IMR-90 (cell line): ENCODE data around the gene GLI1. TPM values are rescaled to one million over a fixed set of nuclear protein-coding genes. Genes with fewer than 3 reads are reported as not detected.

Experiments used
- ATAC-seq: fragments of 200-7000 bp; cut with Tn5 transposase; 2 replicates; pipeline ENCODE4 v1.9.1; 2020; ENCODE audit warnings: low read depth, mild to moderate bottlenecking, moderate library complexity
- BruUV-seq: library from RNA; stranded (reverse); fragments of 400-500 nt; replicated peaks from 2 replicates; lab custom pipeline; 2021; lab: Mats Ljungman, UMichigan
- CTCF ChIA-PET: fragments of 300-600 bp; formaldehyde crosslinking; extraction: SDS; loops from one replicate; lab custom pipeline; 2021; ENCODE audit warnings: antibody characterized with exemption; lab: Yijun Ruan, JAX
- POLR2A ChIA-PET: fragments of 300-600 bp; sonication (Branson Sonifier 250); formaldehyde crosslinking; loops from one replicate; lab custom pipeline; 2022; ENCODE audit warnings: antibody characterized with exemption; ENCODE audit not compliant: unreplicated experiment; lab: Charles Lee
- DNase-seq: peaks from one replicate; pipeline ENCODE4 v3.0.0; 2013
- H2AFZ ChIP-seq: replicated peaks from 2 replicates; pipeline ENCODE3; 2013; ENCODE audit warnings: low read length, mild to moderate bottlenecking; ENCODE audit not compliant: poor library complexity
- H2AK5ac ChIP-seq: 2 replicates; pipeline ENCODE4 v1.6.1; 2013; ENCODE audit warnings: low read depth, low read length, inconsistent platforms
- H2AK9ac ChIP-seq: replicated peaks from 2 replicates; pipeline ENCODE3; 2013; ENCODE audit warnings: mild to moderate bottlenecking, low read depth, low read length, moderate library complexity; ENCODE audit not compliant: poor library complexity
- H2BK120ac ChIP-seq: 2 replicates; pipeline ENCODE4 v1.6.1; 2013; ENCODE audit warnings: low read depth, low read length, inconsistent platforms
- H2BK15ac ChIP-seq: 3 replicates; pipeline ENCODE4 v1.6.1; 2013; ENCODE audit warnings: low read depth, low read length, inconsistent platforms
- H2BK20ac ChIP-seq: 2 replicates; pipeline ENCODE4 v1.6.1; 2013; ENCODE audit warnings: low read depth, mild to moderate bottlenecking, inconsistent platforms, low read length, moderate library complexity
- H2BK5ac ChIP-seq: 2 replicates; pipeline ENCODE4 v1.6.1; 2013; ENCODE audit warnings: mild to moderate bottlenecking, low read depth, low read length, inconsistent platforms; ENCODE audit not compliant: poor library complexity, severe bottlenecking
- H3K14ac ChIP-seq: replicated peaks from 2 replicates; pipeline ENCODE4 v1.6.1; 2013; ENCODE audit warnings: low read depth, low read length, inconsistent platforms
- H3K18ac ChIP-seq: 2 replicates; pipeline ENCODE4 v1.6.1; 2013; ENCODE audit warnings: low read depth, low read length, control low read depth
- H3K23ac ChIP-seq: 2 replicates; pipeline ENCODE4 v1.6.1; 2013; ENCODE audit warnings: low read depth, low read length, inconsistent platforms
- H3K27ac ChIP-seq: 2 replicates; pipeline ENCODE4 v1.5.1; 2013; ENCODE audit warnings: mild to moderate bottlenecking, control low read depth, low read length; ENCODE audit not compliant: insufficient read depth
- H3K27me3 ChIP-seq: 2 replicates; pipeline ENCODE4 v1.6.1; 2013; ENCODE audit warnings: low read length; ENCODE audit not compliant: control insufficient read depth, insufficient read depth
- H3K36me3 ChIP-seq: 2 replicates; pipeline ENCODE4 v1.6.1; 2013; ENCODE audit warnings: low read length, mixed read lengths; ENCODE audit not compliant: control insufficient read depth, insufficient read depth
- H3K4ac ChIP-seq: 2 replicates; pipeline ENCODE4 v1.6.1; 2013; ENCODE audit warnings: low read depth, low read length, inconsistent platforms
- H3K4me1 ChIP-seq: 2 replicates; pipeline ENCODE4 v1.6.1; 2013; ENCODE audit warnings: low read length, mixed read lengths; ENCODE audit not compliant: control insufficient read depth, insufficient read depth
- H3K4me2 ChIP-seq: 2 replicates; pipeline ENCODE4 v1.6.1; 2013; ENCODE audit warnings: low read depth, mild to moderate bottlenecking, control low read depth, low read length, moderate library complexity
- H3K4me3 ChIP-seq: 2 replicates; pipeline ENCODE4 v1.5.1; 2013; ENCODE audit warnings: low read depth, mild to moderate bottlenecking, control low read depth, low read length, moderate library complexity; ENCODE audit not compliant: insufficient read depth
- H3K56ac ChIP-seq: 2 replicates; pipeline ENCODE4 v1.6.1; 2013; ENCODE audit warnings: low read length, inconsistent platforms; ENCODE audit not compliant: insufficient read depth; ENCODE audit errors: extremely low read depth
- H3K79me1 ChIP-seq, 2 experiments: 2 replicates each; pipeline ENCODE4 v1.6.1; 2013; ENCODE audit warnings: low read length in 2 of 2, inconsistent platforms in 1 of 2, low read depth in 1 of 2
- H3K9ac ChIP-seq: 2 replicates; pipeline ENCODE4 v1.6.1; 2013; ENCODE audit warnings: low read depth, low read length, control low read depth
- H3K9me1 ChIP-seq: 2 replicates; pipeline ENCODE4 v1.6.1; 2013; ENCODE audit warnings: low read length, inconsistent platforms; ENCODE audit not compliant: insufficient read depth
- H3K9me3 ChIP-seq: 2 replicates; pipeline ENCODE4 v1.6.1; 2013; ENCODE audit warnings: low read length; ENCODE audit not compliant: control insufficient read depth, insufficient read depth
- H4K20me1 ChIP-seq: 2 replicates; pipeline ENCODE4 v1.6.1; 2013; ENCODE audit warnings: low read length, inconsistent platforms; ENCODE audit not compliant: insufficient read depth
- H4K5ac ChIP-seq: 2 replicates; pipeline ENCODE4 v1.6.1; 2013; ENCODE audit warnings: mild to moderate bottlenecking, low read depth, low read length, control low read depth
- H4K8ac ChIP-seq, 2 experiments: 2 replicates each; pipeline ENCODE4 v1.6.1; 2013; ENCODE audit warnings: low read depth in 2 of 2, low read length in 2 of 2, control low read depth in 1 of 2, inconsistent platforms in 1 of 2
- H4K91ac ChIP-seq: 2 replicates; pipeline ENCODE4 v1.6.1; 2013; ENCODE audit warnings: low read depth, low read length, inconsistent platforms; ENCODE audit not compliant: insufficient read depth
- CEBPB ChIP-seq: IDR thresholded peaks from 2 replicates; pipeline ENCODE4 v1.6.1; 2012; ENCODE audit warnings: low read depth, low read length, improper control_type of control experiment
- RCOR1 ChIP-seq: IDR thresholded peaks from 2 replicates; pipeline ENCODE4 v1.6.1; 2012; ENCODE audit warnings: mild to moderate bottlenecking, low read length, improper control_type of control experiment; ENCODE audit not compliant: insufficient replicate concordance
- WGBS, 2 experiments: methylation state at CpG; one replicate each; pipeline versions ENCODE4 v1.1.5 to v1.1.7; 2013; ENCODE audit warnings: missing lambda C conversion rate in 2 of 2; ENCODE audit not compliant: insufficient read length in 1 of 2; ENCODE audit errors: extremely low coverage in 2 of 2; 5-methylcytosine and 5-hydroxymethylcytosine counted together
- dilution Hi-C: fragments of 300-500 bp; cut with HindIII; formaldehyde crosslinking; loops from one replicate; pipeline ENCODE4 v1.14.3; 2018; ENCODE audit warnings: low sequenced_read_pairs; ENCODE audit not compliant: unreplicated experiment
- in situ Hi-C: fragments of 300-500 bp; cut with MboI; formaldehyde crosslinking; loops from 3 replicates; pipeline ENCODE4 v1.14.3; 2019; ENCODE audit warnings: low sequenced_read_pairs, inconsistent platforms, mixed read lengths
- intact Hi-C: fragments of 100-400 bp; cut with micrococcal nuclease; formaldehyde crosslinking; loops from 2 replicates; pipeline ENCODE4 v1.10.0; 2022
- polyA plus RNA-seq, 3 experiments: library from polyadenylated mRNA; depleted of rRNA; stranded (reverse); fragments of >200 nt; gene quantifications; 2 replicates each; pipeline ENCODE4 v1.2.3, GENCODE V29; 2012; ENCODE audit warnings: low replicate concordance in 1 of 3
- total RNA-seq: library from RNA; depleted of rRNA; stranded (reverse); fragments of >200 nt; gene quantifications from 2 replicates; pipeline ENCODE4 v1.2.3, GENCODE V29; 2012

GLI1 gene
- total and polyA plus RNA-seq, 2 of the 4 experiments (the other 2 are of a cell fraction), result 1.3 to 3.8 TPM

GRCh38 chr12:57518920-57519795 lies 59.6 kb downstream of the GLI1 start:
- no CpG with 5 or more reads among the region's 7 CpGs for WGBS, 2 experiments
- Histone ChIP-seq H3K4me2 (peak overlapping the region; percentile 87), H2AK9ac (peak overlapping the region; percentile 100), H2BK15ac (no peak overlapping the region), H3K4ac (peak overlapping the region; percentile 100), H2BK20ac (no peak overlapping the region), H4K5ac (peak overlapping the region; percentile 20), H4K20me1 (peaks cover 74% of the 10 kb centered on the region), H3K9me3 (no peaks in the 10 kb centered on the region), H3K27me3 (no peaks in the 10 kb centered on the region), H3K56ac (peak overlapping the region; percentile 98), H4K8ac (peak overlapping the region; percentile 47 to 92; a peak in 2 of 4 replicates), H3K79me1 (peaks cover 17 to 76% of the 10 kb centered on the region in 2 experiments), H4K91ac (peak overlapping the region; percentile 93), H2BK5ac (peak overlapping the region; percentile 96), H3K23ac (peak overlapping the region; percentile 100), H3K4me1 (peaks cover 17% of the 10 kb centered on the region), H2AFZ (no peak overlapping the region), H3K27ac (peak overlapping the region; percentile 99), H2AK5ac (peak overlapping the region; percentile 100), H3K36me3 (peaks cover 44% of the 10 kb centered on the region), H3K14ac (peak overlapping the region; percentile 100), H3K4me3 (peak overlapping the region; percentile 95), H3K9me1 (peaks cover 12% of the 10 kb centered on the region), H3K9ac (peak overlapping the region; percentile 100), H2BK120ac (peak overlapping the region; percentile 83; the same call in 1 of the 2 replicates), H3K18ac (peak overlapping the region; percentile 95)
- CTCF ChIA-PET, result no interaction called here
- in situ Hi-C loops, result no loop called here
- no peak for ATAC-seq
- no TSS peak for BruUV-seq
- POLR2A ChIA-PET, result interaction anchor here (1.1 kb wide), 1 partner anchor 15 kb away, joined by 6 read pairs; no protein-coding TSS in a partner anchor
- TF ChIP-seq CEBPB (0 out of 2 replicates have a peak, but pooled peaks have one; percentile 24), RCOR1 (no peak)
- DNase-seq, result peak; percentile 24
- intact Hi-C loops, result no loop called here
- dilution Hi-C loops, result no loop called here
